Activated CD4-positive, alpha-beta T cell treated with anti-CD3 and anti-CD28 coated beads for 36 hours (primary cell): ENCODE measurements around the gene NLRP13. TPM values are rescaled to one million over a fixed set of nuclear protein-coding genes. Genes with fewer than 3 reads are reported as not detected.
"Not testable (repeated sequence)": the region's sequence is repeated elsewhere in the genome, so short reads cannot be mapped to it uniquely, and the experiment has no call there.

Experiments
- ATAC-seq: fragments of 200-7000 bp; cut with Tn5 transposase; one replicate; pipeline ENCODE4 v1.10.0; 2021; ENCODE audit warnings: mild to moderate bottlenecking, moderate library complexity
- CTCF ChIA-PET: fragments of 350-600 bp; sonication (Branson Sonifier 250); formaldehyde crosslinking; loops from one replicate; lab custom pipeline; 2021; ENCODE audit warnings: antibody characterized with exemption; lab: Charles Lee
- POLR2A ChIA-PET: fragments of 350-600 bp; sonication (Branson Sonifier 250); formaldehyde crosslinking; loops from one replicate; lab custom pipeline; 2021; ENCODE audit warnings: antibody characterized with exemption, inconsistent platforms; lab: Charles Lee
- DNase-seq: peaks from one replicate; pipeline ENCODE4 v3.0.0-alpha.2; 2020
- H3K27ac Mint-ChIP-seq: one replicate; pipeline ENCODE4 v1.8.0; 2021; ENCODE audit warnings: mixed read lengths
- H3K27me3 Mint-ChIP-seq: one replicate; pipeline ENCODE4 v1.8.0; 2021; ENCODE audit warnings: mixed read lengths
- H3K36me3 Mint-ChIP-seq: one replicate; pipeline ENCODE4 v1.8.0; 2021; ENCODE audit warnings: low read depth, mixed read lengths
- H3K4me1 Mint-ChIP-seq: one replicate; pipeline ENCODE4 v1.8.0; 2021; ENCODE audit warnings: mixed read lengths
- H3K4me3 Mint-ChIP-seq: one replicate; pipeline ENCODE4 v1.8.0; 2021; ENCODE audit warnings: mild to moderate bottlenecking, moderate library complexity, mixed read lengths
- H3K9me3 Mint-ChIP-seq: one replicate; pipeline ENCODE4 v1.8.0; 2021; ENCODE audit warnings: low read depth, mixed read lengths
- intact Hi-C, 2 experiments: fragments of 100-400 bp; cut with DNase I in 1 of 2; cut with micrococcal nuclease in 1 of 2; formaldehyde crosslinking; loops; one replicate each; pipeline versions ENCODE4 v1.14.2 to v1.15.1; 2022 to 2024; cut with DNase I, micrococcal nuclease
- total RNA-seq, 2 experiments: library from RNA; stranded (reverse); gene quantifications; one replicate each; pipeline ENCODE4 v1.2.3, GENCODE V29; 2021

NLRP13 gene
- total RNA-seq: not detected

GRCh38 chr19:55931936-55932386 lies at the start of gene NLRP13:
Gene NLRP13 (minus strand): TSS chr19:55932336. CDS start chr19:55932311, 25 bp downstream.
- H3K9me3 Mint-ChIP-seq: peaks cover 10% of the 10 kb centered on the region
- no peak within 1 kb of the TSS for H3K27ac Mint-ChIP-seq
- H3K36me3 Mint-ChIP-seq: no peaks in the 10 kb centered on the region
- ATAC-seq (no peak), DNase-seq (no peak)
- H3K27me3 Mint-ChIP-seq: no peaks in the 10 kb centered on the region
- POLR2A ChIA-PET: no interaction called here
- intact Hi-C loops: no loop called here
- CTCF ChIA-PET: no interaction called here
- no peaks in the 10 kb centered on the region for H3K4me1 Mint-ChIP-seq
- no peak within 1 kb of the TSS for H3K4me3 Mint-ChIP-seq

DNA sequence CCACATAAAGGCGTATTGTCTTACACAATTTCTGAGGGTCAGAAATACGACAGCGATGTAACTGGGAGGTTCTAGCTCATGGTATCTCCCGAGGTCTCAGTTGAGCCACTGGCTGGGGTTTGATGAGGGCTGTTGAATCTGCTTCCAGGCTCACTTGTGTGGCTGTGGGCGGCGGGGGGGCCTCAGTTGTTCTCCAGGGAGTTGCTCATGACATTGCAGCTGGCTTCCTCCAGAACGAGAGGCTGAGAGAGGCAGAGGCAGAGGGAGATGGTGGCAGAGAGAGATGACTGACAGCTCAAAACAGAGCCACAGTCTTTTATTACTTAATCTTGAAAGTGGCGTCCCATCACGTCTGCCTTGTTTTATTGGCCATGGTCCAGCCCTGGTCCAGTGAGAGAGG lies 48.3 kb upstream of the NLRP13 start:
- ChIA-PET CTCF (interaction anchor here (1.1 kb wide), 1 partner anchor 99 kb away, joined by 4 read pairs; no protein-coding TSS in a partner anchor), POLR2A (no interaction called here)
- H3K9me3 Mint-ChIP-seq: peaks cover 9% of the 10 kb centered on the region
- no peaks in the 10 kb centered on the region for H3K27me3 Mint-ChIP-seq
- no peak overlapping the region for H3K27ac Mint-ChIP-seq
- intact Hi-C loops: no loop called here
- DNase-seq (no peak), ATAC-seq (no peak)
- no peaks in the 10 kb centered on the region for H3K36me3 Mint-ChIP-seq
- no peak overlapping the region for H3K4me3 Mint-ChIP-seq
- no peaks in the 10 kb centered on the region for H3K4me1 Mint-ChIP-seq

- Mint-ChIP-seq H3K27ac (no peak overlapping the region), H3K4me1 (no peaks in the 10 kb centered on the region), H3K9me3 (peaks cover 21% of the 10 kb centered on the region), H3K36me3 (no peaks in the 10 kb centered on the region), H3K27me3 (peaks cover 2% of the 10 kb centered on the region), H3K4me3 (no peak overlapping the region)
- intact Hi-C loops: no loop called here
- ChIA-PET POLR2A (no interaction called here), CTCF (no interaction called here)
- DNase-seq (no peak), ATAC-seq (no peak)
Measured at GRCh38 chr19:55973982-55974381, 41.8 kb upstream of the NLRP13 start.

GRCh38 chr19:55962186-55962585 lies 30.1 kb upstream of the NLRP13 start:
- Mint-ChIP-seq H3K36me3 (no peaks in the 10 kb centered on the region), H3K9me3 (peaks cover 2% of the 10 kb centered on the region), H3K4me1 (no peaks in the 10 kb centered on the region), H3K27me3 (no peaks in the 10 kb centered on the region), H3K27ac (no peak overlapping the region), H3K4me3 (no peak overlapping the region)
- CTCF ChIA-PET: no interaction called here
- intact Hi-C loops: no loop called here
- no peak for ATAC-seq
- DNase-seq: no peak
- POLR2A ChIA-PET: no interaction called here

- POLR2A ChIA-PET: no interaction called here
- CTCF ChIA-PET: no interaction called here
- no peak for ATAC-seq
- no peak for DNase-seq
- H3K9me3 Mint-ChIP-seq: peaks cover 2% of the 10 kb centered on the region
- no peak overlapping the region for H3K4me3 Mint-ChIP-seq
- H3K27ac Mint-ChIP-seq: no peak overlapping the region
- H3K27me3 Mint-ChIP-seq: no peaks in the 10 kb centered on the region
- H3K36me3 Mint-ChIP-seq: no peaks in the 10 kb centered on the region
- intact Hi-C loops: no loop called here
- H3K4me1 Mint-ChIP-seq: no peaks in the 10 kb centered on the region
Measured at GRCh38 chr19:55959996-55960675, 28.0 kb upstream of the NLRP13 start.

GRCh38 chr19:55958356-55958755 lies 26.2 kb upstream of the NLRP13 start:
- POLR2A ChIA-PET: no interaction called here
- CTCF ChIA-PET: no interaction called here
- DNase-seq (peak; percentile 4), ATAC-seq (no peak)
- no peaks in the 10 kb centered on the region for H3K4me1 Mint-ChIP-seq
- H3K36me3 Mint-ChIP-seq: no peaks in the 10 kb centered on the region
- H3K9me3 Mint-ChIP-seq: no peaks in the 10 kb centered on the region
- intact Hi-C loops: no loop called here
- H3K27me3 Mint-ChIP-seq: no peaks in the 10 kb centered on the region
- no peak overlapping the region for H3K27ac Mint-ChIP-seq
- H3K4me3 Mint-ChIP-seq: no peak overlapping the region

- Mint-ChIP-seq H3K36me3 (no peaks in the 10 kb centered on the region), H3K27ac (no peak overlapping the region), H3K4me3 (no peak overlapping the region), H3K27me3 (no peaks in the 10 kb centered on the region), H3K9me3 (no peaks in the 10 kb centered on the region), H3K4me1 (no peaks in the 10 kb centered on the region)
- no peak for ATAC-seq
- ChIA-PET POLR2A (no interaction called here), CTCF (no interaction called here)
- DNase-seq: no peak
- intact Hi-C loops: no loop called here
Measured at GRCh38 chr19:55956431-55956830, 24.3 kb upstream of the NLRP13 start.

- DNase-seq, H3K27ac Mint-ChIP-seq, CTCF ChIA-PET, H3K4me1 Mint-ChIP-seq, H3K4me3 Mint-ChIP-seq, ATAC-seq, POLR2A ChIA-PET, H3K36me3 Mint-ChIP-seq, H3K27me3 Mint-ChIP-seq, intact Hi-C loops: not testable (repeated sequence)
- peaks cover 15% of the 10 kb centered on the region for H3K9me3 Mint-ChIP-seq
Measured at GRCh38 chr19:55950566-55950965, 18.4 kb upstream of the NLRP13 start.

- ATAC-seq (no peak), DNase-seq (no peak)
- Mint-ChIP-seq H3K4me3 (no peak within 1 kb of the TSS), H3K27ac (no peak within 1 kb of the TSS), H3K9me3 (peaks cover 18% of the 10 kb centered on the region), H3K4me1 (no peaks in the 10 kb centered on the region), H3K36me3 (peaks cover 2% of the 10 kb centered on the region), H3K27me3 (peaks cover 4% of the 10 kb centered on the region)
- intact Hi-C loops: no loop called here
- POLR2A ChIA-PET: no interaction called here
- CTCF ChIA-PET: no interaction called here
Measured at GRCh38 chr19:55947532-55947931, 15.4 kb upstream of the NLRP13 start, which contains the start of gene NLRP8. Gene NLRP8 (plus strand): TSS chr19:55947832.

GRCh38 chr19:55940306-55940705 lies 8.2 kb upstream of the NLRP13 start:
- ATAC-seq (no peak), DNase-seq (no peak)
- Mint-ChIP-seq H3K4me1 (no peaks in the 10 kb centered on the region), H3K27ac (no peak overlapping the region), H3K4me3 (no peak overlapping the region), H3K9me3 (peaks cover 10% of the 10 kb centered on the region), H3K27me3 (no peaks in the 10 kb centered on the region), H3K36me3 (no peaks in the 10 kb centered on the region)
- intact Hi-C loops: no loop called here
- CTCF ChIA-PET: no interaction called here
- POLR2A ChIA-PET: no interaction called here

DNA sequence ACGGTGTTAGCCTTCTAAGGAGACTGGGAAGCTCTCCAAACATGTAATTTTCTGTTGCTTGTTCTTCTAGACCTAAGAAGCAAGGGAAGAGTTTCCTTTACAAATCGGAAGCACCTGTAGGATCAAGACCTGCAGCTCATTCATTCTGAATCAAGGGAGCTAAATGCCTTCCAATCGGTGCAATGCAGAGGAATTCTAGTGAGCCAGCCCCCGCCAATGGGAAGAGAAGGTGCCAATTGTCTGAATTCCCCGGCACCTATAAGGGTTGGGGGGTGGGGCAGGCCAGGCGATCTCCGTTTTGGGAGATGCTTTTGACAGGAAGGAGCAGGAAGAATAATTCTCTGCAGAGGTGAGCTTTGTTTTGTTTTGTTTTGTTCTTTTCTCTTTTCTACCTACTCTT lies 7.1 kb upstream of the NLRP13 start:
- POLR2A ChIA-PET: interaction anchor here (0.6 kb wide), 1 partner anchor 1058 kb away, joined by 3 read pairs; no protein-coding TSS in a partner anchor
- CTCF ChIA-PET: interaction anchor here (0.6 to 0.7 kb wide), 2 partner anchors 57 to 131 kb away, joined by 3 read pairs; no protein-coding TSS in a partner anchor
- no peak for ATAC-seq

GRCh38 chr19:55935206-55935605 lies 3.1 kb upstream of the NLRP13 start:
- no peaks in the 10 kb centered on the region for H3K36me3 Mint-ChIP-seq
- POLR2A ChIA-PET: no interaction called here
- DNase-seq (no peak), ATAC-seq (no peak)
- H3K4me3 Mint-ChIP-seq: no peak overlapping the region
- H3K27ac Mint-ChIP-seq: no peak overlapping the region
- peaks cover 15% of the 10 kb centered on the region for H3K9me3 Mint-ChIP-seq
- H3K4me1 Mint-ChIP-seq: no peaks in the 10 kb centered on the region
- no peaks in the 10 kb centered on the region for H3K27me3 Mint-ChIP-seq
- CTCF ChIA-PET: no interaction called here
- intact Hi-C loops: no loop called here

More for the DNA sequence above, 7.1 kb upstream of the NLRP13 start:
- Mint-ChIP-seq H3K36me3 (no peaks in the 10 kb centered on the region), H3K4me1 (no peaks in the 10 kb centered on the region), H3K9me3 (peaks cover 13% of the 10 kb centered on the region), H3K4me3 (no peak overlapping the region), H3K27me3 (no peaks in the 10 kb centered on the region), H3K27ac (no peak overlapping the region)
- no peak for DNase-seq
- intact Hi-C loops: no loop called here
